Stimulated activated naive CD8-positive, alpha-beta T cell treated with anti-CD3 and anti-CD28 coated beads, Interleukin-15, Interleukin-2, amounts not matched to agents 100 ng/mL and 50 ng/mL, for 24 hours (primary cell): Measurements from ENCODE around the gene TAC4.

ENCODE experiments used
- H3K27ac Mint-ChIP-seq: one replicate; pipeline ENCODE4 v1.8.0; 2021; ENCODE audit warnings: mild to moderate bottlenecking, mixed read lengths
- H3K27me3 Mint-ChIP-seq: one replicate; pipeline ENCODE4 v1.8.0; 2021; ENCODE audit warnings: mixed read lengths
- H3K36me3 Mint-ChIP-seq: one replicate; pipeline ENCODE4 v1.8.0; 2021; ENCODE audit warnings: low read depth, mixed read lengths
- H3K4me1 Mint-ChIP-seq: one replicate; pipeline ENCODE4 v1.8.0; 2021; ENCODE audit warnings: low read depth, mixed read lengths
- H3K4me3 Mint-ChIP-seq: one replicate; pipeline ENCODE4 v1.8.0; 2021; ENCODE audit warnings: mild to moderate bottlenecking, mixed read lengths
- H3K9me3 Mint-ChIP-seq: one replicate; pipeline ENCODE4 v1.8.0; 2021; ENCODE audit warnings: mixed read lengths

TAC4 gene, protein sequence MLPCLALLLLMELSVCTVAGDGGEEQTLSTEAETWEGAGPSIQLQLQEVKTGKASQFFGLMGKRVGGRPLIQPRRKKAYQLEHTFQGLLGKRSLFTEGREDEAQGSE

DNA sequence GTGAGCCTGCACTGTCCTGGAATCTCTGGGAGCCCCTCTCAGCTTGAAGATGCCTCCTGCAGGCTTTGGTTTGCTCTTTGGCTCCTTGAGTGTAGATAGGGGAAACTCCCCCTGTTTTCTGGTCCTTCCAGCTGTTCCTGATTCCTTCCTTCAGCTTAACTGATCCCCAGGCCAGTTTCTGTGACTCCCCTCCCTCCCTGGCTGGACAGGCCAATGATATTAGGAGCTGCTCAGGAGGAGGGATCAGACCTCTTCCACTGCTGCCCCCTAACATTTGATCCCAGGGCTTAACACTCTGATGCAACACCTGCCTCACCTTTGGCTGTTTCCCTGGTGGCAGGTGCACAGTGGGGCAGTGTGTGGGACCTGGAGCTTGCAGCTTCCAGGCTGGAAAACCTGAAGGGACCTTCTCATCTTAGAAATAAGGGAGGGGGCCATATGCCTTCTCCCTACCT is at the start of gene TAC4:
Gene TAC4 (minus strand): TSS at position 51 of the 455 bp plus-strand sequence. CDS start 52 bp downstream, outside the sequence.
- no peak within 1 kb of the TSS for H3K4me3 Mint-ChIP-seq
- no peaks in the 10 kb centered on the region for H3K9me3 Mint-ChIP-seq
- H3K27me3 Mint-ChIP-seq = no peaks in the 10 kb centered on the region
- no peak within 1 kb of the TSS for H3K27ac Mint-ChIP-seq
- H3K36me3 Mint-ChIP-seq = no peaks in the 10 kb centered on the region
- peaks cover 23% of the 10 kb centered on the region for H3K4me1 Mint-ChIP-seq

DNA sequence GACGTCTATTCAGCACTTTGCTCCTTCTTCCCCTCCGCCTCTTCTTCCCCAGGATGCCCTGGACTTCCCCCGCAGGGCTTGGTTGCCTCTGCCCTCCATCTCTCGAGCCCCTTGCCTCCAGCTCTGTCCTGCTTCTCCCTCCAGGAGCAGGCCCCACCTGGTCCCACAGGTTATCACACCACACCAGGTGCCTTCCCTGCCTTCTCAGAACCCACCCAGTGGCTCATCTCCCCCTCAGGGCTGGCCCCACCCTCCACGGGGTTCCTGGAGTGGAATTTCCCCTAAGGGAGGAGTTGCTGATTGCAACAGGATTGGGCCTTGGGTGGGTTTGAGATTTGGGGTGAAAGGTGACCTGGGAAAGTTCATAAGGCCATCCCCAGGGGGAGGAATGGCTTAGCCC is 49.0 kb upstream of the TAC4 start:
- H3K27ac Mint-ChIP-seq = no peak overlapping the region
- no peaks in the 10 kb centered on the region for H3K9me3 Mint-ChIP-seq
- H3K4me1 Mint-ChIP-seq = no peaks in the 10 kb centered on the region
- no peak overlapping the region for H3K4me3 Mint-ChIP-seq
- H3K27me3 Mint-ChIP-seq = peaks cover 62% of the 10 kb centered on the region
- no peaks in the 10 kb centered on the region for H3K36me3 Mint-ChIP-seq

DNA sequence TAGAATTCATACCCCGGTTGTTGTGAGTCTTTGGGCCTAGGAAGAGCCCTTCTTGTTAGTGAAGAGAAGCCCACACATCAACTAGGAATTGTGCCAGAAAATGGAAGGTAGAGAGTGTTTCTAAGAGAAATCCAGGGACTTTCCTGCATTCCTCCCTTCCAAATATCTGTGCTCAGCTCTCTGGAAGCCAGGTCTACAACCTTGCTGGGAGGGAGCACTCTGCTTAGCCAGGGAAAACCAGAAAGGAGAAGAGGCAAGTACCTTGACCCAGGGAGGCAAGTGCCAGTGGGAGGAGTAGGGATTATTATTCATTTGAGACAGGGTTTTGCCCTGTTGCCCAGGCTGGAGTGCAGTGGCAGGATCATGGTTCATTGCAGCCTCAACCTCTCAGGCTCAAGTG is 48.4 kb upstream of the TAC4 start:
- Mint-ChIP-seq H3K9me3 (no peaks in the 10 kb centered on the region), H3K27ac (no peak overlapping the region), H3K27me3 (peaks cover 64% of the 10 kb centered on the region), H3K36me3 (no peaks in the 10 kb centered on the region), H3K4me3 (no peak overlapping the region), H3K4me1 (no peaks in the 10 kb centered on the region)

DNA sequence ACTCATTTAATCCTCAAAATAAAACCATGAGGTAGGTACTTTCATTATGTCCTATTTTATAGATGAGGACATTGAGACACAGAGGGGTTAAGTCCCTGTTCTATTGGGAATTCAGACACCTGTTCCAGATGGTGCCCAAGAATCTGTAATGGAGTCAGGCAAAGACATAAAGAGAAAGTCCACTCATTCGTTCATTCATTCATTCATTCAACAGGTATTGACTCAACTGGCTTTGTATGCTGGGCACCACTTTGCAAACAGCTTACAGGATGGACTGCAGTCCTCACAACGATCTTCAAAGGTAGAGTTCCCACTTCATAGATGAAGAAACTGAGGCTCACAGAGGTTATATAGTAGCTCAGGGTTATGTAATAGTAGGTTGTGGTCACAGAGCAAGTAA is 47.9 kb upstream of the TAC4 start:
- no peaks in the 10 kb centered on the region for H3K36me3 Mint-ChIP-seq
- no peak overlapping the region for H3K4me3 Mint-ChIP-seq
- H3K27me3 Mint-ChIP-seq = peaks cover 64% of the 10 kb centered on the region
- H3K27ac Mint-ChIP-seq = no peak overlapping the region
- H3K9me3 Mint-ChIP-seq = no peaks in the 10 kb centered on the region
- H3K4me1 Mint-ChIP-seq = no peaks in the 10 kb centered on the region

DNA sequence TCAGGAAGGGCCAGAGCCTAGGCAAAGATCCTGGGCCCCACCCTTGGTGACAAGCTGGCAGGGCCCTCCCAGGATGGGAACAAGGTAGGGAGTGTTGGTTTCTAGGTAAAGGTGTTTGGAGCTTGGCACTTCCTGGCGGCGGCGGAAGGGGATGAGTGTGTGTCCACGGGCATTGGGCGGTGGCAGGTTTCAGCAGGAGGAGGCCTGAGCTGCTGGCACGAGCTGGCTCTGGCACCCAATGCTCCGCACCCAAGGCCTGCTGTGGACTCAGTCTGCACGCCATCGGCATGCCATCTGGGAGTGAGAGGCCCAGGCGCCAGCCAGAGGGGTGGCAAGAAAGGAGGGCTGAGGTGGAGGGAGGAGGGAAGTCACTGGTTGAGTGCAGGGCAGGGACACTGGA is 46.9 kb upstream of the TAC4 start:
- Mint-ChIP-seq H3K4me3 (no peak overlapping the region), H3K27me3 (peaks cover 59% of the 10 kb centered on the region), H3K27ac (no peak overlapping the region), H3K36me3 (no peaks in the 10 kb centered on the region), H3K4me1 (no peaks in the 10 kb centered on the region), H3K9me3 (no peaks in the 10 kb centered on the region)

DNA sequence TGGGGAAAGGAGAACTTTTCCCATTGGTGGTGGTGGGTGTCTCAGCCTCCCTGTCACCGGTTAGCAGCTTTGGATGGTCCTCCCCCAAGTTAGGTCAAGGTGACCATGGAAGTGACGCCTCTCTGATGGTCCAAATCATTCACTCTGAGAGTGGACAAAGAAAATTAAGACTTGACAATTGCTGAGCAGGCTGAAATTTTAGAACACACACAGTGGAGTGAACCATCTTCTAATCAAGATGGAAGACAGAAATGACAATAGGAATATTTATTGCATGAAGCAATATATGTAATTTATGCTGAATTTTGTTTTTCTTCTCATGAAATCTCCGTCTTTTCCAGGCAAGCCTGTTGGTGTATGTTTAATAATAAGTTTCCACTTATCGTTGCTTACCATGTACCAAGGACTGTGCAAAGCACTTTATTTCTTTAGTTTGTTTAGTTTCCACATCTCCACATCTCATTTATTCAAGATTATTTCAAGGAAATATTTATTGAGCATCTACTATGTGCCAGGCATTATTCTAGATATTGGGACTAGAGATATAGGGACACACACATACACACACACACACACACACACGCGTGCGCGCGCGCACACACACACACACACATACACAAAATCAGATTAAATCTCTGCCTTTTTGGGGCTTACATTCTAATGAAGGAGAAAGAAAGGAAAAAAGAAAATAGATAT is 44.0 kb upstream of the TAC4 start:
- H3K4me1 Mint-ChIP-seq = no peaks in the 10 kb centered on the region
- no peak overlapping the region for H3K27ac Mint-ChIP-seq
- no peak overlapping the region for H3K4me3 Mint-ChIP-seq
- no peaks in the 10 kb centered on the region for H3K9me3 Mint-ChIP-seq
- no peaks in the 10 kb centered on the region for H3K36me3 Mint-ChIP-seq
- peaks cover 57% of the 10 kb centered on the region for H3K27me3 Mint-ChIP-seq

DNA sequence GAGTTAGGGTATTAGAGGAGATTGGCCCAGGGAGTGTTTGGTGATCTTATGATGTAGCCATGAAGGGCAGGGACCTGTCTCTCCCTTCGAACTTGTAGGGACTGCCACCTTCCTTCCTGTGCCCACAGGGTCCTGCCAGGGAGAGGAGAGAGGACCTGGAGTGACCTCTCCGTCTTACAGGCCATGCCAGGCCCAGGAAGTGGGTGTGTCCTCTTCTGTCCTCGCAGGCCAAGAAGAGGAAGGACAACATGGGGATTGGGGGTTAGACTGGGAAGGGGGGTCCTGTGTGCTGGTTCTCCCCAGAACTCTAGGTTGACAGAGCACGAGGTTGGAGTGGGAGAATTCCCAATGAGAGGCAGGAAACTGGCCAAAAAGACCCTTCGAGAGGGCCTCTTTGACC is 43.4 kb upstream of the TAC4 start:
- peaks cover 56% of the 10 kb centered on the region for H3K27me3 Mint-ChIP-seq
- no peak overlapping the region for H3K4me3 Mint-ChIP-seq
- no peaks in the 10 kb centered on the region for H3K4me1 Mint-ChIP-seq
- H3K9me3 Mint-ChIP-seq = no peaks in the 10 kb centered on the region
- H3K27ac Mint-ChIP-seq = no peak overlapping the region
- no peaks in the 10 kb centered on the region for H3K36me3 Mint-ChIP-seq

DNA sequence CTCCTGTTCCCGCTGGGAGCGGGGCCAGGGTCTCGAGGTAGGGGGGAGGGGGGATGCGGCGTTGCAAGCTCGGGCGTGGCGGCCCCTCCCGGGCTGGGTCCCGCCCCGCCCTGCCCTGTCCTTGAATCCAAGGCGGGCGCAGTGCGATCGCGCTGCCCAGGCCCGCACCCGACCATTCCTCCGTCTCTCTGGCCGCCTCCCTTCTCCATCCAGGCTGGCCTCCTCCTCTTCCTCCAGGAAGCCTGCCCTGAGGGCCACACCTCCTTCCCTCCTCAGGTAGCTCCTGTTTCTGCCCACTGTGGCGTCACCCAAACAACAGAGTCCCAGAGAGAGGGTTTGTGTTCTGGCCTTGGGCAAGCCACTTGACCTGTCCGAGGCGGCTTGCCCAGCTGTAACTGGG is 43.0 kb upstream of the TAC4 start:
- H3K4me1 Mint-ChIP-seq = no peaks in the 10 kb centered on the region
- H3K36me3 Mint-ChIP-seq = no peaks in the 10 kb centered on the region
- H3K9me3 Mint-ChIP-seq = no peaks in the 10 kb centered on the region
- H3K4me3 Mint-ChIP-seq = no peak overlapping the region
- peaks cover 52% of the 10 kb centered on the region for H3K27me3 Mint-ChIP-seq
- H3K27ac Mint-ChIP-seq = no peak overlapping the region

DNA sequence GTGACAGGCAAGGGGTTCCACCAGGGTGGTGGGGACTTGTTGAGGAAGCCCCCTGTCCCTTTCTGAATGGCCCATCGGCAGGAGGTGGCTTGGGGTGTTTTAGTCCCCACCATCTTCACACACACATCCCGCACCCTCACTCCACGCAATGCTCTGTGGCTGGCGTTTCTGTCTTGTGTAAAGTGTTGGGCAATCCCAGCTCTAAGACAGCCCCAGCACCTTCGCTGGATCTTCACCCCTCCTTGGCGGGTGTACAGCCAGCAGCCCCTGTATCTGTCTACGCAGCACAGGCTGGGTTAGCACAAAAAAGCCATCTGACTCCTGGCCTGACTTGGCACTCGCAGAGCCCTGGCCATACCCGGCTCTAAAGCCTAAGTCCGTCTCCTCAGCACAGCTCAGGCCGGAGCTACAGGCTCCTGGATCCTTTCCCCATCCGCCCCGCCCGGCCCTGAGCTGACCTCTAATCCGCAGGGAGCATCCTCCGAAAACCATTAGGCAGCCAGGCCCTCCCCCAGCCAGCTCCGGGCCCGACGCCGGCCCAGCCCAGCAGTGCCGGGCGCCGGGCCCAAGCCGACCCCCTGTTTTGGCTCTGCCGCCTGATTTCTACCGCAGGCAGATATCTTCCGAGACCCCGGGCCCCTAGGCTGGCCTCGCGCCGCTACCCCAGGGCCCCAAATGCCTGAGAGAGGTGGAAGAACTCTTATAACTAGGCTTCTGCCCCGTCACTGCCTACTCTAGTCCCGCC is 42.4 kb upstream of the TAC4 start:
- Mint-ChIP-seq H3K27ac (no peak overlapping the region), H3K27me3 (peaks cover 48% of the 10 kb centered on the region), H3K36me3 (no peaks in the 10 kb centered on the region), H3K4me1 (no peaks in the 10 kb centered on the region), H3K9me3 (no peaks in the 10 kb centered on the region), H3K4me3 (no peak overlapping the region)

DNA sequence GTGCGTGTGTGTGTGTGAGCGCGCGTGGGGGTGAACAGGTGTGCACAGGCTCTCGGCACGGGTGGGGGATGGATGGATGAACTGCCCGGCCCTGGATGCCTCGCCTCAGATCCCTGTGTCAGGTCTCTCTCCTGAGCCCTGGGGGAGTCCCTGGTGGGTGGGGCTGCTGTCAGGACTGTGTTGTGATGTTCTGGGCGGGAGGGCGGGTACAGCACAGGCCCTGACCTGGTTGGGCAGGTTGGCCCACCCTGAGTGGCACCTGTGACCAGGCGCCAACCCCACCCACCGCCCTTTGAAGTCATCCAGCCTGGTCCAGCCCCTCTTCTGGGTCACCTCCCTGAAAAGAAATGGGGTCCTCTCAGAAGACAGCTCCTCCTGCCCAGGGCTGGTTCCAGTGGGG is 41.6 kb upstream of the TAC4 start:
- no peak overlapping the region for H3K4me3 Mint-ChIP-seq
- peaks cover 48% of the 10 kb centered on the region for H3K27me3 Mint-ChIP-seq
- H3K36me3 Mint-ChIP-seq = no peaks in the 10 kb centered on the region
- H3K9me3 Mint-ChIP-seq = no peaks in the 10 kb centered on the region
- no peaks in the 10 kb centered on the region for H3K4me1 Mint-ChIP-seq
- no peak overlapping the region for H3K27ac Mint-ChIP-seq

DNA sequence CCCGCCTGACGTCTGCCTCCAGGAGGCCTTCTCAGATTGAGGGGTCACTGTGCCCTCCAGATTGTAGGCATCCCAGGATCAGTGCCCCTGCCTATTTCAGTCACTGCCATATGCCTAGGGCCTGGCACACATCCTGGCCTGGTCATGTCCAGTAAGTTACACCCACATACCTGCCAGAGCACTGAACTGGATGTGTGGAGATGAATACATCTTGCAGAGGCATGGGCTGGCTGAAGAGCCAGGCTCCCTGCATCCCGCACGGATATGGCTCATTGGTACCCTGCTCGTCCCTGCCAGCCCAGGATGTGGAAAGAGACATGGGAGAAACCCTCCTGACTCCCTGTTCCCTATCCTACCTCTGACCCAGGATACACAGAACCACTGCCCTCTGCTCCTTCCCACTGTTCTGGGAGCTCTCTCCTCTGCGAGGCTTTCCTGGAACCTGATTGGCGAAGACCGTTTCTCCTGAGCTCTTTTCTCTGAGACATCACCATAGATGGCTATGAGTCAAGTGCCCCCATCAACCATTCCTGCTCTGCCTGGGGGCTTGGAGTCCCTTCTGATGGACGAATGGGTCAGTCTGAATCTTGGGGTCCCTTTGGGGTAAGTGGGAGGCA is 40.0 kb upstream of the TAC4 start:
- Mint-ChIP-seq H3K36me3 (no peaks in the 10 kb centered on the region), H3K9me3 (no peaks in the 10 kb centered on the region), H3K4me1 (no peaks in the 10 kb centered on the region), H3K27me3 (peaks cover 45% of the 10 kb centered on the region), H3K4me3 (no peak overlapping the region), H3K27ac (no peak overlapping the region)

DNA sequence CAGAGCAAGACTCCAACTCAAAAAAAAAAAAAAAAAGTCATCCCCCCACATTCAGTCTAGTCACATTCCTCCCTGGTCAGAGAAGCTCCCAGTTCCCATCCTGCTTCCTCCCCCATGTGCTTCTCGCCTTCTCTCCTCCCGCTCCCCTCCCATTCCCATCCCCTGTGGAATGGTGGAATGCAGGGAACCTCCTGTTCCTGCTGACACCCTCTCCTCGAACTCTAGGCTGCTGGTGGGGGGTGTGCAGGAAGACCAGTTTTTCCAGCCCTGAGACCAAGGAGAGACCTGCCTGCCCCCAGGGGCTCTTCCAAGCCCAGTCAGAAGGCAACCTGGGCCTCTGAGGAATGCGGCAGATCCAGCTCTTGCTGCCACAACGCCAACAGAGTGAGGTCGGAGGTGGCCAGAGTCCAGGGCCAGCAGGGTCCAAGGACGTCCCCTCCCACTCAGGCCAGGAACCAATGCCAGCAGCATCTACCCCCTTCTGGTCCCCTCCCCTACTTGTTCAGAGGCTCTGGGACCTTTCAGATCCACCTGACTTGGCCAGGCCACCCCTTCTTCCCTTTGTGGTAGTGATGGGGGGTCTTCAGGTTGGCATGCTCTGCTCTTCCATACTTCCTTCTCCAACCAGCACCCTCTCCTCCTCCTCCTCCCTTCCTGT is 39.3 kb upstream of the TAC4 start:
- Mint-ChIP-seq H3K27me3 (peaks cover 45% of the 10 kb centered on the region), H3K9me3 (no peaks in the 10 kb centered on the region), H3K4me1 (no peaks in the 10 kb centered on the region), H3K36me3 (no peaks in the 10 kb centered on the region), H3K4me3 (no peak overlapping the region), H3K27ac (no peak overlapping the region)

DNA sequence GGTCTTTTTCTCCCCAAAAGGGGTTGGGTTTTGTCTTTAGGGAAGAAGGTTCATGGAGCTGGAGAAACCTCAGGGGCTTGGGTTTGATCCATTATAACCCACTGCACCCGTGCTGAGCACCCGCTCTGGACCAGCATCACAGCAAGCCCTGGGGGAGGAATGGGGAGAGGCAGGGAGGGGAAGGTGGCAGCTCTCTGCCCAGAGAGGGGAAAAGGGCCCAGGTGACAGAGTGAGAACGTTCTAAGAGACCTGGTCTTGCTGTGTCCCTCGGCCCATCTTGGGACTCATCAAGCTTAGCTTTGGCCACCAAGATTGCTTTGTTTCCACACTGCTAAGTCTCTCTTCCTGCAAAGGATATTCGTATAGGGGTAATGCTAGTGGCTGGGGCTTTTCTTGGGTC is 38.2 kb upstream of the TAC4 start:
- H3K4me1 Mint-ChIP-seq = no peaks in the 10 kb centered on the region
- no peaks in the 10 kb centered on the region for H3K9me3 Mint-ChIP-seq
- peaks cover 41% of the 10 kb centered on the region for H3K27me3 Mint-ChIP-seq
- no peak overlapping the region for H3K27ac Mint-ChIP-seq
- no peak overlapping the region for H3K4me3 Mint-ChIP-seq
- no peaks in the 10 kb centered on the region for H3K36me3 Mint-ChIP-seq

DNA sequence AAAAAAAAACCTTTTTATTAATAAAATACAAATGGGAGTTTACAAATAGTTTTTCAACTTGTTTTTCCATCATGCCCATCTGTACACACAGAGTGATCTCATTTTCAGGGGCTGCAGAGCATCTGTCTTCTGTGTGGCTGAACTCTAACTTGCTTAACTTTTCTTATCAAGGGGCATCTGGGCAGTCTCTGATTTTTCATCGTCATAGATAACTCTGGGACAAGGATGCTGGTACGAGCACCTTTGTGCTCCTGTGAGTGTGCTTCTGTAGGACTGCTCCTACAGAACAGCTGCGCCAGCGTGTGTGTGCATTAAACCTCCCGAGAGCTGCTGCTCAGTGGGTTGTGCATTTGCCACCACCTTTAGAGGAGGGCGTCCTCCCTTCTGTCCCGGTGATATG is 34.6 kb upstream of the TAC4 start:
- H3K27me3 Mint-ChIP-seq = peaks cover 51% of the 10 kb centered on the region
- H3K36me3 Mint-ChIP-seq = no peaks in the 10 kb centered on the region
- H3K4me1 Mint-ChIP-seq = peaks cover 6% of the 10 kb centered on the region
- no peak overlapping the region for H3K4me3 Mint-ChIP-seq
- no peak overlapping the region for H3K27ac Mint-ChIP-seq
- no peaks in the 10 kb centered on the region for H3K9me3 Mint-ChIP-seq

DNA sequence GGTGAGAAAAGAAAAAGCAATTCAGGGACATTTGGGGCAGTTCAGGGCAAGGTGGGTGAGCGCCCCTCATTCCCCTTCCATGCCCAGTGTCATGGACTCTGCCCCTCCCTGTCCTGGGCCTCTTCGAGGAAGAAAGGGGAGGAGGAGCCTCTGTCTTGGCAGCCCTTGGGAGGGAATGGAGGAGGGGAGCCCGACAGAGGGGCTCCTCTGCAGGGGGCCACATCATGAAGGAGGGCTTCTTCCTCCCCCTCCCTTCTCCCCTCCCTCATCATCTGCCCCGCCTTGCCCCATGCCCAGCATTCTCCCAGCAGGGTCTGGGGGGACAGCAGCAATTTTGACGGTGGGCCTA is 33.2 kb upstream of the TAC4 start:
- H3K4me1 Mint-ChIP-seq = peaks cover 6% of the 10 kb centered on the region
- peaks cover 48% of the 10 kb centered on the region for H3K27me3 Mint-ChIP-seq
- no peaks in the 10 kb centered on the region for H3K36me3 Mint-ChIP-seq

More for the DNA sequence above, 33.2 kb upstream of the TAC4 start:
- Mint-ChIP-seq H3K4me3 (no peak overlapping the region), H3K27ac (no peak overlapping the region), H3K9me3 (no peaks in the 10 kb centered on the region)
